Thoracic aorta (tissue), 2 donors: ENCODE results near the gene COL4A4. TPM values are rescaled to one million over a fixed set of nuclear protein-coding genes. Genes with fewer than 3 reads are reported as not detected.
A peak's percentile ranks its signal among the peaks of the same experiment; 100 is the strongest.
"Not testable (repeated sequence)": the region's sequence is repeated elsewhere in the genome, so short reads cannot be mapped to it uniquely, and the experiment has no call there.

Source experiments
- ATAC-seq: fragments of 150-250 bp; one replicate; pipeline ENCODE4 v1.8.0; 2017; ENCODE audit warnings: low read depth; ENCODE audit not compliant: insufficient number of reproducible peaks, low FRiP score
- DNase-seq: peaks from one replicate; pipeline ENCODE4 v3.0.0-alpha.2; 2020; ENCODE audit warnings: low spot score
- H3K27ac ChIP-seq, 2 donors: fragments of 200-600 bp; sonication (generic); 1 replicate in 1 of 2; 2 replicates in 1 of 2; pipeline ENCODE4 v1.5.1; 2016; ENCODE audit warnings: mild to moderate bottlenecking in 2 of 2, moderate library complexity in 2 of 2
- H3K27me3 ChIP-seq: fragments of 200-600 bp; sonication (generic); replicated peaks from 2 replicates; pipeline ENCODE4 v1.6.0; 2016; ENCODE audit warnings: mild to moderate bottlenecking; ENCODE audit not compliant: insufficient read depth
- H3K36me3 ChIP-seq: fragments of 200-600 bp; sonication (generic); one replicate; pipeline ENCODE4 v1.5.1; 2016
- H3K4me1 ChIP-seq, 2 donors: fragments of 200-600 bp; sonication (generic); 1 replicate in 1 of 2; 2 replicates in 1 of 2; pipeline versions ENCODE4 v1.5.1 to v1.6.0; 2016; ENCODE audit warnings: low read depth in 2 of 2, mild to moderate bottlenecking in 1 of 2; ENCODE audit not compliant: control insufficient read depth in 1 of 2
- H3K4me3 ChIP-seq: fragments of 200-600 bp; sonication (generic); 2 replicates; pipeline ENCODE4 v1.5.1; 2016; ENCODE audit warnings: mild to moderate bottlenecking
- H3K9me3 ChIP-seq: fragments of 200-600 bp; sonication (generic); 2 replicates; pipeline ENCODE4 v1.5.1; 2016
- CTCF ChIP-seq: fragments of 200-600 bp; sonication (generic); IDR thresholded peaks from one replicate; pipeline ENCODE4 v1.5.1; 2019; ENCODE audit warnings: antibody characterized with exemption
- total RNA-seq, 2 donors: library from RNA; depleted of rRNA; stranded (reverse); fragments of >200 nt; gene quantifications; one replicate each; pipeline versions ENCODE4 v1.1.0 to v1.2.3, GENCODE V29; 2016

COL4A4 gene
- total RNA-seq, 2 donors from 2014 or later, result 17.2 to 34.0 TPM

- DNase-seq, result no peak
- H3K9me3 ChIP-seq, result no peaks in the 10 kb centered on the region
- H3K4me3 ChIP-seq, result peak overlapping the region; percentile 17
- no peaks in the 10 kb centered on the region for H3K36me3 ChIP-seq
- peaks cover 6 to 11% of the 10 kb centered on the region in 2 donors for H3K4me1 ChIP-seq
- H3K27ac ChIP-seq, result peak overlapping the region; percentile 36 to 69
- H3K27me3 ChIP-seq, result no peaks in the 10 kb centered on the region
- no peak for ATAC-seq
- no peak for TF ChIP-seq CTCF
Observed at GRCh38 chr2:227180770-227181169, 16.8 kb upstream of the COL4A4 start.

- DNase-seq (no peak), ATAC-seq (peak; percentile 52)
- Histone ChIP-seq H3K27me3 (no peaks in the 10 kb centered on the region), H3K4me1 (peaks cover 6 to 8% of the 10 kb centered on the region in 2 donors), H3K36me3 (no peaks in the 10 kb centered on the region), H3K27ac (peak overlapping the region; percentile 36 to 69), H3K4me3 (peak overlapping the region; percentile 17), H3K9me3 (no peaks in the 10 kb centered on the region)
- TF ChIP-seq CTCF, result no peak
Observed at GRCh38 chr2:227179988-227180685, 16.1 kb upstream of the COL4A4 start.

GRCh38 chr2:227177592-227178336 is 13.8 kb upstream of the COL4A4 start:
- Histone ChIP-seq H3K27me3 (no peaks in the 10 kb centered on the region), H3K4me1 (peaks cover 6 to 8% of the 10 kb centered on the region in 2 donors), H3K27ac (peak overlapping the region; percentile 65 to 82), H3K4me3 (no peak overlapping the region), H3K36me3 (no peaks in the 10 kb centered on the region), H3K9me3 (no peaks in the 10 kb centered on the region)
- TF ChIP-seq CTCF, result no peak
- no peak for ATAC-seq
- no peak for DNase-seq

- not testable (repeated sequence) for H3K27me3 ChIP-seq, H3K4me1 ChIP-seq, H3K27ac ChIP-seq, ATAC-seq, H3K36me3 ChIP-seq, H3K9me3 ChIP-seq, DNase-seq, H3K4me3 ChIP-seq
Observed at GRCh38 chr2:227171779-227172178, 7.8 kb upstream of the COL4A4 start.

- DNase-seq, result no peak
- peak overlapping the region; percentile 93 for H3K4me3 ChIP-seq
- peaks cover 5 to 6% of the 10 kb centered on the region in 2 donors for H3K4me1 ChIP-seq
- no peaks in the 10 kb centered on the region for H3K27me3 ChIP-seq
- H3K9me3 ChIP-seq, result no peaks in the 10 kb centered on the region
- TF ChIP-seq CTCF, result no peak
- H3K27ac ChIP-seq, result peak overlapping the region; percentile 85 to 92
- no peaks in the 10 kb centered on the region for H3K36me3 ChIP-seq
- peak; percentile 16 for ATAC-seq
Observed at GRCh38 chr2:227164763-227165291, 822 bp upstream of the COL4A4 start.
